ENCODE measurements around the gene EPAS1. TPM values are rescaled to one million over a fixed set of nuclear protein-coding genes. Genes with fewer than 3 reads are reported as not detected.

Gene EPAS1
- total RNA-seq, 1 experiment from 2014 or later = 55.9 TPM

- RAD21 ChIA-PET (ENCODE audit: low non-redundant PET in 1 of 2, low total read pairs in 2 of 2, uncharacterized antibody in 2 of 2, unreplicated experiment in 2 of 2) = no interaction called here
- H3K4me1 ChIP-seq (ENCODE audit: control insufficient read depth in 1 of 2, insufficient read depth in 2 of 2, low read length in 2 of 2) = no peaks in the 10 kb centered on the region
- no TSS peak for BruUV-seq (replicated peaks)
- POLR2A ChIA-PET = no interaction called here
- H3K4me2 ChIP-seq (ENCODE audit: low read length) = no peak overlapping the region
- no peaks in the 10 kb centered on the region for H3K27me3 ChIP-seq (ENCODE audit: insufficient read depth, low read length)
- H3K79me2 ChIP-seq (ENCODE audit: insufficient read depth, low read length) = no peaks in the 10 kb centered on the region
- intact Hi-C loops (cut with micrococcal nuclease) = no loop called here
- DNase-seq (ENCODE audit: low read depth, low spot score) = no peak
- H3K27ac ChIP-seq (ENCODE audit: low read depth, low read length) = no peak overlapping the region
- H3K36me3 ChIP-seq (ENCODE audit: control insufficient read depth in 1 of 2, insufficient read depth in 2 of 2, low read length in 2 of 2) = no peaks in the 10 kb centered on the region
- H3K9me3 ChIP-seq (ENCODE audit: control insufficient read depth in 1 of 2, insufficient read depth in 1 of 2, low read depth in 1 of 2, low read length in 2 of 2) = no peaks in the 10 kb centered on the region
- H3K4me3 ChIP-seq (replicated peaks in 1 of 2; ENCODE audit: low read depth in 1 of 2, low read length in 2 of 2) = no peak overlapping the region
- no peaks in the 10 kb centered on the region for H3K9me2 ChIP-seq (ENCODE audit: insufficient read depth)
- TF ChIP-seq CTCF (IDR thresholded peaks at IDR 0.05 in 2 of 3, conservative IDR thresholded peaks at IDR 0.05 in 1 of 3; ENCODE audit: borderline replicate concordance in 1 of 3, insufficient read depth in 1 of 3, low read depth in 2 of 3, low read length in 2 of 3) (no peak), EGR1 (IDR thresholded peaks at IDR 0.05; ENCODE audit: low read depth) (no peak), ATF3 (IDR thresholded peaks at IDR 0.05) (no peak), SIN3A (IDR thresholded peaks at IDR 0.05; ENCODE audit: low read depth) (no peak), FOSL1 (IDR thresholded peaks at IDR 0.05; ENCODE audit: low read depth) (no peak), EZH2phosphoT487 (IDR thresholded peaks at IDR 0.05; ENCODE audit: borderline replicate concordance) (no peak), TCF7L2 (IDR thresholded peaks at IDR 0.05; ENCODE audit: borderline replicate concordance, extremely low read depth, insufficient read depth, insufficient read length) (no peak), POLR2A (IDR thresholded peaks at IDR 0.05; ENCODE audit: borderline replicate concordance, extremely low read depth, insufficient read depth, insufficient read length) (no peak), EZH2 (IDR thresholded peaks at IDR 0.05) (no peak), REST (IDR thresholded peaks at IDR 0.05; ENCODE audit: low read depth) (no peak), ZNF274 (IDR thresholded peaks at IDR 0.05; ENCODE audit: low read depth, low read length) (no peak)
- TF ChIP-seq, protein P1, sequence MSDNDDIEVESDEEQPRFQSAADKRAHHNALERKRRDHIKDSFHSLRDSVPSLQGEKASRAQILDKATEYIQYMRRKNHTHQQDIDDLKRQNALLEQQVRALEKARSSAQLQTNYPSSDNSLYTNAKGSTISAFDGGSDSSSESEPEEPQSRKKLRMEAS (IDR thresholded peaks at IDR 0.05) = no peak
- H2AFZ ChIP-seq (ENCODE audit: low read depth, low read length, poor library complexity, severe bottlenecking) = no peak overlapping the region
- ATAC-seq = no peak
- no peak overlapping the region for H3K9ac ChIP-seq (ENCODE audit: low read length)
- CTCF ChIA-PET = no interaction called here
- no peaks in the 10 kb centered on the region for H4K20me1 ChIP-seq (ENCODE audit: insufficient read depth)
Measured at GRCh38 chr2:46273919-46274318, 23.3 kb upstream of the EPAS1 start.

Measured in HCT116 (cell line).